ENCODE data around the gene IRF8. TPM values are rescaled to one million over a fixed set of nuclear protein-coding genes. Genes with fewer than 3 reads are reported as not detected.
A peak's percentile ranks its signal among the peaks of the same experiment; 100 is the strongest.

IRF8 gene
- total RNA-seq, 2 experiments from 2014 or later, result 323 to 328 TPM

DNA sequence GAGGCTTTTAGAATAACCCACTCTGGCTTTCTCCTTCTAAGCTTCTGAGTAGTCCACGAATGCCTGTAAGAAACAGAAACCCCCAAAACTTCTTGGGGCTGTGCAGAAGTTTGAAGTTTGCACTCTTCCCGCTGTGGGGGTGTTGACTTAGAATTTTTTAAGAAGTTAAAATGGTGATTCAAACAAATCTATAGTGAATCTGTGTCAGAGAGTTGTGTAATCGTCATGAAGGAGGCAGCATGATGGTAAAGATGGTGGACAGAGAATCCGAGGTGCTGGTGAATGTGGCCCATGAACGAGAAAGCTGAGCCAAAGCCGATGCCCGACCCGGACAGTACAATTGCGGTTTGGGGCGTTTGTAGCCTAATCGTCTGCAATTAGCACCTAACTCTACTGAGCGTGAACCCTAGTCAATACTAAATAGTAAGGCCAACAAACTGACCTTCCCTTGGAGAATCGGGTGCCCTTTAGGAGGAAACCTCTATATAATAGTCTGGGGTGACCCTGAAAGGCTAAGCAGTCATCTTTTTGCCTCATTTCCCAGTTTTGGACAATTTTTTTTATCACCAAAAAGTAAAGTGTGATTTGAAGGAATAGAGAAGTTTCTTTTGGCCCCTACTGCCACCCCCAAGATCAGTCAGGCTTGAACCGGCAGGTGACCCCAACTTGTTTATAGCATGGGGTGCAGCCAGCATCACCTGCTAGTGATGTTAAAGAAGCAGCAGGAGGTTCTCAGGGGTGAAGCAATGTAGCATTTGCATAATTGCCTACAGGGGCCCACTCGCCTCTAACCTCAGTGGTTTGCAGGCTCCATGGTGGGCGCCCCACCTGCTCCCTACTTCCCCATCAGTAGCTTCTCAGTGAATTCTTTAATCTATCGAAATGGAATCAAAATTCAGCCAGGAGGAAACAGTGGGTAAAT, 11.2 kb downstream of the IRF8 start:
- peaks cover 65% of the 10 kb centered on the region for H3K4me1 Mint-ChIP-seq (ENCODE audit: low read depth)
- H3K27ac Mint-ChIP-seq, result peak overlapping the region; percentile 41
- no peak for DNase-seq
- peaks cover 86% of the 10 kb centered on the region for H3K36me3 Mint-ChIP-seq (ENCODE audit: low read depth)
- no peaks in the 10 kb centered on the region for H3K27me3 Mint-ChIP-seq (ENCODE audit: low read depth)
- H3K9me3 Mint-ChIP-seq, result no peaks in the 10 kb centered on the region
- no peak overlapping the region for H3K4me3 Mint-ChIP-seq
- CTCF ChIA-PET, result interaction anchor here (1.3 kb wide), 1 partner anchor 89 kb away, joined by 5 read pairs; no protein-coding TSS in a partner anchor
- intact Hi-C loops (cut with micrococcal nuclease), result no loop called here

DNA sequence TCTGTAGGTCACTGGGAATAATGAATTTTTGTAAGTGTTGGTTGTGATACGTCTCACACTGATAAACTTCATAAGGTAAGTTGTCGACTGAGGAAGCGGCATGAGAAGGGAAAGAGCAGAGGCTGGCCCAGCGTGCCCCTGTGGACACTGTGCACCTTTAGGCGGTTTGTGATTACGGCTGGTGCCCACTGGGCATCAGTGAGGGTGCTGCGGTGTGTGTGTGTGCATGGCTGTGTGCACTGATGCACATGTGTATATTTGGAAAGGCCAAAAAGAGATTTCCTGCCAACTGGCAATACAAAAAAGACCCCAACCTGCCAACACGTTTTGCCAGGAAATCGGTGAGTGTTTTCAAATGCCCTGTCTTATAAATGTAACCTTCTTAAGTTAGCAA, 11.9 kb downstream of the IRF8 start:
- CTCF ChIA-PET, result interaction anchor here (4.3 kb wide), 1 partner anchor 90 kb away, joined by 14 read pairs; no protein-coding TSS in a partner anchor
- Mint-ChIP-seq H3K4me1 (ENCODE audit: low read depth) (peaks cover 62% of the 10 kb centered on the region), H3K27ac (peak overlapping the region; percentile 41), H3K9me3 (no peaks in the 10 kb centered on the region), H3K36me3 (ENCODE audit: low read depth) (peaks cover 84% of the 10 kb centered on the region), H3K4me3 (no peak overlapping the region), H3K27me3 (ENCODE audit: low read depth) (no peaks in the 10 kb centered on the region)
- intact Hi-C loops (cut with micrococcal nuclease), result no loop called here
- no peak for DNase-seq

DNA sequence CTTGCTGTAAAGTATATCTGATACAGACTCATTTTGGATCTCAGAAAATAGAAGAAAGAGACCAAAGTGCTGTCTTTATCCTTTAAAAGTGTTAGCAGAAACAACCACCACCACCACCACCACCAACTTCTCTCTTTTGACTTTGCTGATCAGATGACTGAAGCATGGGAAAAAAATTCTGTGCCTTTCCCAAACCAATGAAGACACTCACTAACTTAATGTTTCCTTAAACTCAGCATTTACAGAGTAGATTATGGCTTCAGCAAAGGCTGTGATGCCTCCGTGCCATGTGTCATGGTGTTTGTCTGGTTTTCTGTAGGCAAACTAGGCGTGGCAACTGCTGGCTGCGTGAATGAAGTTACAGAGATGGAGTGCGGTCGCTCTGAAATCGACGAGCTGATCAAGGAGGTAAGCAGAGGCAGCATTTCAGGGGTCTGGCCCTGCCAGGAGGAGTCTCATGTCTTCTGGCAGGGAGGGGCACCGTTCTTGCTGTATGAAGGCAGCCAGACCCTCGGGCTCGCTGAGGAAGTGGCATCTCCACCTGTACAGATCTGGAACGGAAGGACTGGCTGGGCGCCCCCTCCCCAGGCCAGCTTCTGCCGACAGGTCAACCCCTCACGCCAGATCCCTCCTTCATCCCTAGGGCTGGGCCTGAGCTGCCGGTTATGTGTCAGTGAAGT, 12.4 kb downstream of the IRF8 start:
- H3K36me3 Mint-ChIP-seq (ENCODE audit: low read depth), result peaks cover 80% of the 10 kb centered on the region
- CTCF ChIA-PET, result interaction anchor here (0.6 to 4.3 kb wide), 3 partner anchors 9 to 97 kb away, joined by 3 to 14 read pairs (median 7); no protein-coding TSS in a partner anchor

DNA sequence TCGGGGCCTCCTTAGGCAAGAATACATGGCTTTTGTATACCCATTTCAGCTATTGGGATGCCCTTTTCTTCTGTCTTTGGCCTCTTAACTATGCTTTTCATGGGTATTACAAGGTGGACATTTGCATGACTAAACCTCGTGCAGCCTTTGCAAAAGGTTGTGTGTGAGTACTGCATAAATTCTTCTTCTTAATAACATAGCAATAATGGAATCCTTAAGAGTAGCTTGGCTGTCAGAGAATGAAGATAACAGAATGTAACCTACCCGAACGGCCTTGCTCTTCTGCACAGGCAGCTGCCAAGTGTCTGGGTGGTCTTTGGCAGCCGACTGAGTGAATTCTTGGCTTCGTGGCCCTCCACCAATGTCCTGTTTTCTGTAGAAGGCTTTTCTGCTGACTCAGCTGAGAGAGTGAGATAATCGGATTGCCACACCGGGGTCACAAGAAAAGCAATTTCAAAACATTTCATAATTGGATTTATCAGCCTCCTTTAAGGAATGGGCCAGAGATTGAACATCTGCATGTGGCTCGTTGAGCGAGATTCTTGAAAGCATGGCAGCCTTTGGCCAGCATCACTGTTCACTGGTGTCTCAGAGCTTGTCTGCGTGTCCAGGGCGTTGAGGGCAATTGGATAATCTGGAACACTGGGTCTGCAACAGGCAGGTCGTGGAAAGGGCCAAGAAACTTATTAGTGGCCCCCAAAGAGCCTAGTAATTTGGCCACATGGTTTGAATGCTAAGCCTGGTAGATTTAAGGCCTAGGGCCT, 13.4 kb downstream of the IRF8 start:
- Mint-ChIP-seq H3K4me3 (no peak overlapping the region), H3K4me1 (ENCODE audit: low read depth) (peaks cover 52% of the 10 kb centered on the region), H3K27ac (no peak overlapping the region), H3K27me3 (ENCODE audit: low read depth) (no peaks in the 10 kb centered on the region), H3K9me3 (no peaks in the 10 kb centered on the region), H3K36me3 (ENCODE audit: low read depth) (peaks cover 78% of the 10 kb centered on the region)
- no peak for DNase-seq
- CTCF ChIA-PET, result interaction anchor here (0.6 to 4.3 kb wide), 5 partner anchors 10 to 98 kb away, joined by 3 to 14 read pairs (median 3); no protein-coding TSS in a partner anchor
- intact Hi-C loops (cut with micrococcal nuclease), result no loop called here

More for the DNA sequence above, 12.4 kb downstream of the IRF8 start:
- Mint-ChIP-seq H3K27ac (peak overlapping the region; percentile 50), H3K27me3 (ENCODE audit: low read depth) (no peaks in the 10 kb centered on the region), H3K4me1 (ENCODE audit: low read depth) (peaks cover 59% of the 10 kb centered on the region), H3K9me3 (no peaks in the 10 kb centered on the region), H3K4me3 (no peak overlapping the region)
- no peak for DNase-seq
- intact Hi-C loops (cut with micrococcal nuclease), result no loop called here

DNA sequence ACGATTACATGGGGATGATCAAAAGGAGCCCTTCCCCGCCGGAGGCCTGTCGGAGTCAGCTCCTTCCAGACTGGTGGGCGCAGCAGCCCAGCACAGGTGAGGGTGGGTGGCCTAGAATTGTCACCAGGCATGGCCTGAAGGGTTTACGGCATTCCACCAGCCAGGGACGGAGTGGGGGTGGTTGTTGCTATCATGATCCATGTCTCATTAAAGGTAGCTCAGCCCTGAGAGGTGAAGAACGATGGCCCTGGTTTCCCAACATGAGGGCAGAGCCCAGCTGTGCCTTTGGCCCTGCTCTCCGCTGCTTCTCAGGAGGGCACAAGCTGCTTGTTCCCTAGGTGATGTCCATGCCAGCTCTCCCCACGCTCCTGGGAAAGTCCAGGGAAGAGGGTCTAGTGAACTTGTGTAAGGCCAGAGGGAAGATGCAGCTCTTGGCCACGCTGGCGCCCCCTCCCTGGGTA, 14.2 kb downstream of the IRF8 start:
- Mint-ChIP-seq H3K27me3 (ENCODE audit: low read depth) (no peaks in the 10 kb centered on the region), H3K4me3 (no peak overlapping the region), H3K4me1 (ENCODE audit: low read depth) (peaks cover 50% of the 10 kb centered on the region), H3K9me3 (no peaks in the 10 kb centered on the region), H3K27ac (peak overlapping the region; percentile 50), H3K36me3 (ENCODE audit: low read depth) (peaks cover 83% of the 10 kb centered on the region)
- intact Hi-C loops (cut with micrococcal nuclease), result no loop called here
- no peak for DNase-seq
- CTCF ChIA-PET, result interaction anchor here (1.1 to 4.3 kb wide), 5 partner anchors 10 to 94 kb away, joined by 3 to 14 read pairs (median 3); no protein-coding TSS in a partner anchor

DNA sequence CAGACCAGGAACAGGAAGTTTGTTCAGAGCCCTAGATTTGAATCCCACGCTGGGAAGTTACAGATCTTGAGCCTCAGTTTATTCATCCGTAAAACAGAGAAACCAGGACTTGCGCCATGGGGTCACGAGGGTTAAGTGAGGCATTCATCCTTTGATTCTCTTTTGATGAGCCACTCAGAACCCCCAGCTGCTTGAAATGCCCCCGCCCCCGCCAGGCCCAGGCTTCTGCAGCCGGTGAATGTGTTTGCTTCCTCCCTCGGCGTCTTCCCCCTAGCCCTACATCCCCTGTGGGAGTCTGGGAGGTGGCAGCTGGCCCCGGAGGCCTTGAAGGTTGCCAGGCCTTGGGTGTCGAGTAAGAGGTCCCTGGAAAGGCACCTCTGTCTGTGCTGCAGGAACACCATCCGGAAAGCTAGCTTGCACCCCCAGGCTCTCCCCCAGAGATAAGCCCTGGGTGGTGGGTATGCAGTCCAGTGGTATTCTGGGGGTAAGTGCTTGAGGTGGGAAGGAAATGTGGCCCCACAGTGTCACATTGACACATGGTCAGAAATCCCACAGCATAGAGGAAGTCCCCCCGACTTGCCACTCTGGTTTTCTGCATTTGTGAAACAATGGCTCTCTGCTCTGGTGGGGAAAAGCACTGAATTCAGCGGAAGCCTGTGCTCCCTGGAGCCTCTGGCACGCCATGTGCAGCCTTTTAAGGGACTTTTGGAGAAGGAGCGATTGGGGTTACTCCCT, 14.9 kb downstream of the IRF8 start:
- no peaks in the 10 kb centered on the region for H3K9me3 Mint-ChIP-seq
- no peak for DNase-seq
- intact Hi-C loops (cut with micrococcal nuclease), result no loop called here
- CTCF ChIA-PET, result interaction anchor here (1.1 to 4.3 kb wide), 4 partner anchors 16 to 94 kb away, joined by 3 to 14 read pairs (median 3); no protein-coding TSS in a partner anchor
- no peak overlapping the region for H3K4me3 Mint-ChIP-seq
- H3K27ac Mint-ChIP-seq, result peak overlapping the region; percentile 50
- peaks cover 44% of the 10 kb centered on the region for H3K4me1 Mint-ChIP-seq (ENCODE audit: low read depth)
- H3K27me3 Mint-ChIP-seq (ENCODE audit: low read depth), result no peaks in the 10 kb centered on the region
- H3K36me3 Mint-ChIP-seq (ENCODE audit: low read depth), result peaks cover 83% of the 10 kb centered on the region

DNA sequence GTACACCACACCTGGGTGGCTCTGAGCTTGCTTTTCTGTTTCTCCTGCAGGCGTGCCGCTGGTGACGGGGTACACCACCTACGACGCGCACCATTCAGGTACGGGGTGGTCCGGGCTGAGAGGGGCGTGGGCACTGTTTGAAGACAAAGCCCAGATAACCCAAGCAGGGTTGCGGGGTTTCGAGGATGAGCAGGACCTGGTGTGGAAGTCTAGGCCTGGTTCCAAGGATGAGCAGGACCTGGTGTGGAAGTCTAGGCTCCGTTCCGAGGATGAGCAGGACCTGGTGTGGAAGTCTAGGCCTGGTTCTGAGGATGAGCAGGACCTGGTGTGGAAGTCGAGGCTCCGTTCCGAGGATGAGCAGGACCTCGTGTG, 15.4 kb downstream of the IRF8 start:
- Mint-ChIP-seq H3K4me1 (ENCODE audit: low read depth) (peaks cover 41% of the 10 kb centered on the region), H3K4me3 (no peak overlapping the region), H3K36me3 (ENCODE audit: low read depth) (peaks cover 83% of the 10 kb centered on the region), H3K9me3 (no peaks in the 10 kb centered on the region), H3K27ac (peak overlapping the region; percentile 41), H3K27me3 (ENCODE audit: low read depth) (no peaks in the 10 kb centered on the region)
- no peak for DNase-seq
- intact Hi-C loops (cut with micrococcal nuclease), result no loop called here
- CTCF ChIA-PET, result interaction anchor here (1.1 to 4.3 kb wide), 3 partner anchors 12 to 93 kb away, joined by 3 to 14 read pairs (median 3); no protein-coding TSS in a partner anchor

DNA sequence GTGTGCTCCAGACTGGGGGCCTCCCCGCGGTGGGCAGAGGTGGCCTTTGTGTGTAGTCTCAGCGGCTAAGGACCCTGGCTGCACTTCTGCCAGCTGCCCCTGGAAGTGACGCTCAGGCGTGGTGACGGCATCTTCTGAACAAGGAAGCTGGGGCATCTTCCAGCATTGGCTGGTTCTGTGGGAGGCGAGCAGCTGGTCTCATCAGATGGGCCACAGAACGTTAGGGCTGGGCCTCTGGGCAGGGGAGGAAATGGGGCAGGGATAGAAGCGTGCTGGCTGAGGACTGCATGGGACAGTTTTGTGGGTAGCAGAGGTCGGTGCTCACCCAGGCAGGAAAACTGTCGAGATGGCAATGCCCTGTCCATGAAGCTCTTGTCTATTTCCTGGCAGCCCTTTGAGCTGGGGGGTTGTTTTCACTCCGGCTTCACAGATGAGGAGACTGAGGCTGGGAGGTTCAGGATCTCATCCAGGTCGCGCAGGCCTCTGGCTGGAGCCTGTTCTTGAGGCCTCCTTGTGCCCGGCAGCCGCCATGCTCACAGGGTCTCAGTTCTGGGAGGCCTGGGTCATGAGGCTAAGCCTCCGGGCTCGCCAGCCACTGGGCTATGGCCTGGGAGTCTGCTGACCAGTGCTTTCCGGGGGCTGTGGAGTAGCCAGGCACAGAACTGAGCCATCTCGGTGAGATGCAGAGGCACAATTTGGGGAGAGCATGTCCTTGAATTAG, 16.3 kb downstream of the IRF8 start:
- Mint-ChIP-seq H3K9me3 (no peaks in the 10 kb centered on the region), H3K27ac (peak overlapping the region; percentile 65), H3K4me1 (ENCODE audit: low read depth) (peaks cover 40% of the 10 kb centered on the region), H3K27me3 (ENCODE audit: low read depth) (no peaks in the 10 kb centered on the region), H3K36me3 (ENCODE audit: low read depth) (peaks cover 80% of the 10 kb centered on the region), H3K4me3 (no peak overlapping the region)
- CTCF ChIA-PET, result interaction anchor here (0.8 to 4.3 kb wide), 5 partner anchors 8 to 94 kb away, joined by 3 to 14 read pairs (median 5); no protein-coding TSS in a partner anchor
- intact Hi-C loops (cut with micrococcal nuclease), result no loop called here
- DNase-seq, result no peak

DNA sequence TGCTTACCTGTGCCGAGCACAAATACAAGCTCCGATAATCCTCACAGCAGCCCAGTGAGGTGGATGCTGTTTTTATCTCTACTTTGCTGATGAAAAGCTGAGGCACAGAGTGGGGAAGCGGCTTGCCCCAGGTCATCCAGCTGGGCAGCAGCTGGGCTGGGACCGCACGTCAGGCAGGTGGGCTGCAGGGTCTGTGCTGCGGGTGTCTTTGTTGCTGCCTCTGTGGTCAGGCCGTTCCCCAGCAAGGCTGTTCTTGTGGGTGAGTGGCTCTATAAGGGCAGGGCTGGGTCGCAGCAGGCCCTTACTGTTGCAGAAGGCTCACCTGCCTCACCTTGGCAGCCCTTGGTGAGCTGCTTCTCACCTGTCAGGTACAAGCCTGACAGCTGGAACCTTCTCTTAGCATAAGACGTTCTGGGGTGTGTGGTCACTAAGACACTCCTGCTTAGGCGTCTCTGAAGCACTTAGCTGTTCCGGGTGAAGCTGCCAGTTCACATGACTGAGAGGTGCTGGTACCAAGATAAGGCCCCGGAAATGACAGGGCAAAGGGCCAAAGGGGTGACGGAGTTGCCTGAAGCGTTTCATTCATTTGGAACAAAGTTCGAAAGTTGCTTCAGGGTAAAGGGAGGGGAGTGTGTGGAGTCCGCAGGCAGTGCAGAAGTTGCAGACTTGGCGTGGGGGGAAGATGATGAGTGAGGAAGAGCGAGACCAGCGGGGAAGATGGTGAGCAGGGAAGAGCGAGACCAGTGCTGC, 17.4 kb downstream of the IRF8 start:
- DNase-seq, result no peak
- no peak overlapping the region for H3K4me3 Mint-ChIP-seq
- H3K9me3 Mint-ChIP-seq, result no peaks in the 10 kb centered on the region
- CTCF ChIA-PET, result interaction anchor here (0.5 to 3.1 kb wide), 11 partner anchors 9 to 104 kb away, joined by 3 to 14 read pairs (median 5); no protein-coding TSS in a partner anchor
- peak overlapping the region; percentile 79 for H3K27ac Mint-ChIP-seq
- no peaks in the 10 kb centered on the region for H3K27me3 Mint-ChIP-seq (ENCODE audit: low read depth)
- intact Hi-C loops (cut with micrococcal nuclease), result no loop called here
- peaks cover 81% of the 10 kb centered on the region for H3K36me3 Mint-ChIP-seq (ENCODE audit: low read depth)
- peaks cover 34% of the 10 kb centered on the region for H3K4me1 Mint-ChIP-seq (ENCODE audit: low read depth)

DNA sequence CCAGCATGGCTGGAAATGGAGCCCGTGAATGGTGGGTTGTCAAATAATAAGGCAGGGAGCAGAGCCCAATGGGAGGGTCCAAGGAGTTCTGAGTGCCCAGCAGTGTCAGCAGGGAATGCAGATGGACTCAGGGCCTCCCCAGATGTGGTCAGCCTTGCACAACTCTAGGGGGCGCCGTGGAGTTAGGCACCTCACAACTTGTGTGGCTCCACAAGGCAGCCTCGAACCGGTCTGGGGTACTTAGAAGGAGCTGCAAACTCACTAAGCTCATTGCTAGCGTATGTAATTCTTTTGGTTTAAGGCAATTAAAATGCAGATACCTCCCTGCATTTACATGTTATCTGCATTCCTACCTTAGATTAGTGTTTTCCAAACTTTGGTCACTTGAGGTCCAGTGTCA, 18.1 kb downstream of the IRF8 start:
- DNase-seq, result peak; percentile 51
- no peak overlapping the region for H3K4me3 Mint-ChIP-seq
- H3K27ac Mint-ChIP-seq, result no peak overlapping the region
- H3K27me3 Mint-ChIP-seq (ENCODE audit: low read depth), result no peaks in the 10 kb centered on the region
- H3K9me3 Mint-ChIP-seq, result no peaks in the 10 kb centered on the region
- peaks cover 77% of the 10 kb centered on the region for H3K36me3 Mint-ChIP-seq (ENCODE audit: low read depth)
- intact Hi-C loops (cut with micrococcal nuclease), result no loop called here
- CTCF ChIA-PET, result interaction anchor here (1.0 to 3.1 kb wide), 8 partner anchors 8 to 103 kb away, joined by 3 to 14 read pairs (median 5); no protein-coding TSS in a partner anchor
- H3K4me1 Mint-ChIP-seq (ENCODE audit: low read depth), result peaks cover 33% of the 10 kb centered on the region

All from activated naive CD4-positive, alpha-beta T cell treated with anti-CD3 and anti-CD28 coated beads for 36 hours (primary cell).